HepG2 (cell line): ENCODE measurements around the gene POFUT2. TPM values are rescaled to one million over a fixed set of nuclear protein-coding genes. Genes with fewer than 3 reads are reported as not detected.

ENCODE experiments used
- ATAC-seq: fragments of 200-7000 bp; cut with Tn5 transposase; 3 replicates; pipeline ENCODE4 v1.9.1; 2020; ENCODE audit warnings: mild to moderate bottlenecking, moderate library complexity
- BruUV-seq: library from RNA; stranded (reverse); fragments of 400-500 nt; replicated peaks from 2 replicates; lab custom pipeline; 2021; lab: Mats Ljungman, UMichigan
- CTCF ChIA-PET: fragments of 300-600 bp; formaldehyde crosslinking; extraction: SDS; loops from one replicate; lab custom pipeline; 2021; ENCODE audit warnings: low total read pairs, inconsistent platforms, low intra/inter-chr PET ratio; lab: Yijun Ruan, JAX
- POLR2A ChIA-PET: fragments of 350-600 bp; sonication (Branson Sonifier 250); formaldehyde crosslinking; loops from one replicate; lab custom pipeline; 2020; ENCODE audit warnings: antibody characterized with exemption, inconsistent platforms; lab: Yijun Ruan, JAX
- DNase-seq: peaks from one replicate; pipeline ENCODE4 v3.0.0-alpha.2; 2015; ENCODE audit warnings: low spot score
- FAIRE-seq: peaks from 3 replicates; lab custom pipeline; 2011; peaks lifted over from hg19 to GRCh38; lab: Jason Lieb, UNC
- H2AFZ ChIP-seq: one replicate; pipeline ENCODE4 v1.6.1; 2011; ENCODE audit warnings: low read length, inconsistent platforms
- H3K27ac ChIP-seq: fragments of 300-600 bp; 3 replicates; pipeline ENCODE4 v1.8.0; 2011; ENCODE audit warnings: mixed run types, mild to moderate bottlenecking, mixed read lengths, low read length, inconsistent platforms; ENCODE audit not compliant: insufficient read depth; ENCODE audit errors: extremely low read length
- H3K27me3 ChIP-seq, 2 experiments: fragments of 200-600 bp in 1 of 2; 2 replicates in 1 of 2; 3 replicates in 1 of 2; pipeline versions ENCODE4 v1.6.0 to v1.8.0; 2011; ENCODE audit warnings: low read length in 2 of 2, mild to moderate bottlenecking in 2 of 2, moderate library complexity in 2 of 2, inconsistent platforms in 1 of 2; ENCODE audit not compliant: insufficient read depth in 2 of 2, control insufficient read depth in 1 of 2
- H3K36me3 ChIP-seq, 2 experiments: fragments of 200-600 bp in 1 of 2; replicated peaks in 1 of 2; 2 replicates in 1 of 2; 3 replicates in 1 of 2; pipeline versions ENCODE4 v1.5.1 to v1.8.0; 2011; ENCODE audit warnings: low read length in 2 of 2, inconsistent platforms in 1 of 2; ENCODE audit not compliant: insufficient read depth in 2 of 2, control insufficient read depth in 1 of 2
- H3K4me1 ChIP-seq: 2 replicates; pipeline ENCODE4 v1.5.1; 2012; ENCODE audit warnings: low read length, inconsistent platforms; ENCODE audit not compliant: insufficient read depth
- H3K4me2 ChIP-seq: 2 replicates; pipeline ENCODE4 v1.6.0; 2011; ENCODE audit warnings: low read depth, low read length, inconsistent platforms
- H3K4me3 ChIP-seq, 3 experiments: fragments of 200-600 bp in 1 of 3; sonication (generic), shearing (Covaris generic) in 1 of 3; replicated peaks in 1 of 3; 2 replicates each; pipeline ENCODE4 v1.5.1; 2011 to 2016; ENCODE audit warnings: low read length in 3 of 3, inconsistent platforms in 2 of 3, low read depth in 2 of 3, mild to moderate bottlenecking in 2 of 3, control low read depth in 1 of 3, mixed read lengths in 1 of 3; ENCODE audit not compliant: insufficient read depth in 1 of 3
- H3K79me2 ChIP-seq: one replicate; pipeline ENCODE4 v1.6.1; 2011; ENCODE audit warnings: low read length, inconsistent platforms; ENCODE audit not compliant: insufficient read depth
- H3K9ac ChIP-seq: 2 replicates; pipeline ENCODE4 v1.6.0; 2011; ENCODE audit warnings: mild to moderate bottlenecking, low read depth, low read length, inconsistent platforms; ENCODE audit not compliant: insufficient read depth
- H3K9me3 ChIP-seq: 2 replicates; pipeline ENCODE4 v1.5.1; 2012; ENCODE audit warnings: mild to moderate bottlenecking, low read length
- H4K20me1 ChIP-seq: 2 replicates; pipeline ENCODE4 v1.6.0; 2011; ENCODE audit warnings: inconsistent platforms, mild to moderate bottlenecking, low read length, moderate library complexity; ENCODE audit not compliant: insufficient read depth
- BHLHE40 ChIP-seq: IDR thresholded peaks from 2 replicates; pipeline ENCODE4 v1.6.1; 2011; ENCODE audit warnings: low read length, improper control_type of control experiment
- DR1 ChIP-seq: sonication (generic); formaldehyde crosslinking; IDR thresholded peaks from 2 replicates; pipeline ENCODE4 v1.8.0; 2021; ENCODE audit warnings: mild to moderate bottlenecking, missing genetic modification reagents, inconsistent platforms
- HNRNPK ChIP-seq: fragments of 200-400 bp; formaldehyde crosslinking; IDR thresholded peaks from 2 replicates; pipeline ENCODE4 v1.6.1; 2018; ENCODE audit warnings: low read length, low read depth, moderate library complexity, mild to moderate bottlenecking; ENCODE audit not compliant: poor library complexity, severe bottlenecking
- MLLT10 ChIP-seq: sonication (generic); formaldehyde crosslinking; IDR thresholded peaks from 2 replicates; pipeline ENCODE4 v1.4.0; 2020; ENCODE audit warnings: missing genetic modification reagents
- PCBP1 ChIP-seq: fragments of 200-400 bp; formaldehyde crosslinking; IDR thresholded peaks from 2 replicates; pipeline ENCODE4 v1.6.1; 2017; ENCODE audit warnings: mild to moderate bottlenecking, low read depth, low read length, borderline replicate concordance
- SNAPC5 ChIP-seq: sonication (generic); formaldehyde crosslinking; IDR thresholded peaks from 2 replicates; pipeline ENCODE4 v1.8.1; 2023; ENCODE audit warnings: mild to moderate bottlenecking, missing genetic modification reagents, borderline replicate concordance
- ZBTB4 ChIP-seq: sonication (generic); formaldehyde crosslinking; IDR thresholded peaks from 2 replicates; pipeline ENCODE4 v1.4.0; 2020; ENCODE audit warnings: missing genetic modification reagents, mild to moderate bottlenecking, borderline replicate concordance
- ZFAT ChIP-seq: sonication (generic); formaldehyde crosslinking; conservative IDR thresholded peaks from 2 replicates; pipeline ENCODE4 v1.8.1; 2023; ENCODE audit warnings: missing genetic modification reagents, inconsistent platforms
- ZNF580 ChIP-seq: IDR thresholded peaks from 2 replicates; pipeline ENCODE4 v1.6.1; 2016; ENCODE audit warnings: low read depth, borderline replicate concordance
- ZNF766 ChIP-seq: sonication (generic); formaldehyde crosslinking; IDR thresholded peaks from 2 replicates; pipeline ENCODE4 v1.5.0; 2020; ENCODE audit warnings: missing genetic modification reagents, borderline replicate concordance
- ZNF770 ChIP-seq: sonication (generic); formaldehyde crosslinking; IDR thresholded peaks from 2 replicates; pipeline ENCODE4 v1.5.0; 2020; ENCODE audit warnings: mild to moderate bottlenecking, missing genetic modification reagents
- WGBS: methylation state at CpG from one replicate; pipeline ENCODE4 v1.1.6; 2017; ENCODE audit warnings: low lambda C conversion rate; 5-methylcytosine and 5-hydroxymethylcytosine counted together
- in situ Hi-C: cut with HindIII; loops from 2 replicates; pipeline ENCODE4 v1.10.0; 2017; ENCODE audit warnings: low pct_unique_long_range_greater_than_20kb; ENCODE audit not compliant: extremely low pct_ligation_motif_present
- intact Hi-C: fragments of 100-400 bp; cut with micrococcal nuclease; formaldehyde crosslinking; loops from one replicate; pipeline ENCODE4 v1.10.0; 2022; ENCODE audit not compliant: unreplicated experiment
- polyA plus RNA-seq, 8 experiments: library from polyadenylated mRNA; depleted of rRNA in 3 of 8; stranded (reverse) in 7 of 8; unstranded in 1 of 8; fragments of >200 nt; fragmentation: Illumina TruSeq in 4 of 8; extraction: Trizol in 4 of 8; gene quantifications; 2 replicates each; pipeline versions ENCODE4 v1.2.1 to v1.2.3, GENCODE V29; 2011 to 2016; ENCODE audit warnings: low read depth in 4 of 8, missing spikeins in 1 of 8, mixed read lengths in 1 of 8; ENCODE audit not compliant: insufficient read depth in 1 of 8
- total RNA-seq, 5 experiments: library from RNA; depleted of rRNA; stranded (reverse); fragments of >200 nt; fragmentation: Illumina TruSeq; extraction: Trizol; gene quantifications; 2 replicates each; pipeline ENCODE4 v1.2.3, GENCODE V29; 2016; ENCODE audit warnings: low read depth in 1 of 5

Gene POFUT2
- total and polyA plus RNA-seq, 2 of the 13 experiments (the other 11 are each of a cell fraction or from before 2014, with no cell fraction given) = 22.8 to 24.0 TPM

- TF ChIP-seq ZBTB4 (peak; percentile 48; the same call in 1 of the 2 replicates), MLLT10 (CRISPR knock-in tag) (no peak), ZNF770 (peak; percentile 66), BHLHE40 (no peak), ZNF580 (CRISPR knock-in tag) (no peak)
These were observed 43.9 kb upstream of the POFUT2 start (continued) for GRCh38 chr21:45331531-45332147.

GRCh38 chr21:45330851-45331261 lies 43.2 kb upstream of the POFUT2 start:
- H3K27me3 ChIP-seq = no peaks in the 10 kb centered on the region
- WGBS = 94% methylated on average over 18 of the region's 18 CpGs
- 0 out of 2 replicates have a peak, but pooled peaks have one; percentile 6 for TF ChIP-seq DR1 (CRISPR knock-in tag)
- peak; percentile 44 for TF ChIP-seq HNRNPK
- TF ChIP-seq PCBP1 = 0 out of 2 replicates have a peak, but pooled peaks have one; percentile 15
- no peak for TF ChIP-seq ZNF766
- TF ChIP-seq SNAPC5 (CRISPR knock-in tag) = no peak
- TF ChIP-seq ZFAT (CRISPR knock-in tag) = no peak
- TF ChIP-seq, all 625 proteins: peak for 3
- intact Hi-C loops (loop anchor here (1.0 kb wide), 1 partner anchor 33 kb away; no protein-coding TSS in a partner anchor), in situ Hi-C loops (no loop called here)
- DNase-seq (no peak), FAIRE-seq (no peak), ATAC-seq (no peak)
- ChIA-PET CTCF (no interaction called here), POLR2A (interaction anchor here (1.6 to 3.6 kb wide), 4 partner anchors 13 to 92 kb away, joined by 8 to 37 read pairs (median 20); no protein-coding TSS in a partner anchor)
- no peak overlapping the region for H2AFZ ChIP-seq
- H3K36me3 ChIP-seq = no peaks in the 10 kb centered on the region
- peaks cover 74% of the 10 kb centered on the region for H3K4me1 ChIP-seq
- H4K20me1 ChIP-seq = no peaks in the 10 kb centered on the region
- H3K27ac ChIP-seq = peak overlapping the region; percentile 72
- no peaks in the 10 kb centered on the region for H3K9me3 ChIP-seq
- no TSS peak for BruUV-seq
- H3K79me2 ChIP-seq = no peaks in the 10 kb centered on the region
- peak overlapping the region; percentile 58 for H3K9ac ChIP-seq
- peak overlapping the region; percentile 80 for H3K4me2 ChIP-seq
- peak overlapping the region in 1 of 3 experiments; percentile 72; a peak in 1 of 6 replicates for H3K4me3 ChIP-seq
